HPDE6-E6E7 (cell line): Measurements from ENCODE around the gene ECE1.
"Not testable (repeated sequence)": the region's sequence is repeated elsewhere in the genome, so short reads cannot be mapped to it uniquely, and the experiment has no call there.

Source experiments
- DNase-seq: peaks from one replicate; pipeline ENCODE4 v3.0.0; 2011; ENCODE audit warnings: missing footprints; ENCODE audit errors: extremely low spot score

The ECE1 gene

DNA sequence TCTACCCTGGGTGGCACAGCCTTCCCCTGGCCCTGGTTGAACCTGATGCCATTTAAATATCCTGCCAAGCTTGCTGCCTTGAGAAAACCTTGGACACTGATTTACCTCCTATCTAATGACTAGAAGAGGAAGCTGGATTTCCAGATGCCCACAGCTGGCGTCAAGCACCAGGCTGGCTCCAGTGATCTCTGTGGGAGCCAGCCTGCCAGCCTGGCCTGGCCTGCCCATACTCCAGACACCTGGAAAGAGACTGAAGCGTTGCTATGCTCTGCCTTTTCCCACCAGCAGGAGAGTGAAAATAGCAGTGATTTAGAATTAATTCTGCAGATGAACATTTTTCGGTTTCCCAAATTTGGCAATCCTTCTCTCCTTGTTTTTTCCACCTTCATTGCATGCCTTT is 102.0 kb downstream of the ECE1 start:
- DNase-seq = no peak

DNA sequence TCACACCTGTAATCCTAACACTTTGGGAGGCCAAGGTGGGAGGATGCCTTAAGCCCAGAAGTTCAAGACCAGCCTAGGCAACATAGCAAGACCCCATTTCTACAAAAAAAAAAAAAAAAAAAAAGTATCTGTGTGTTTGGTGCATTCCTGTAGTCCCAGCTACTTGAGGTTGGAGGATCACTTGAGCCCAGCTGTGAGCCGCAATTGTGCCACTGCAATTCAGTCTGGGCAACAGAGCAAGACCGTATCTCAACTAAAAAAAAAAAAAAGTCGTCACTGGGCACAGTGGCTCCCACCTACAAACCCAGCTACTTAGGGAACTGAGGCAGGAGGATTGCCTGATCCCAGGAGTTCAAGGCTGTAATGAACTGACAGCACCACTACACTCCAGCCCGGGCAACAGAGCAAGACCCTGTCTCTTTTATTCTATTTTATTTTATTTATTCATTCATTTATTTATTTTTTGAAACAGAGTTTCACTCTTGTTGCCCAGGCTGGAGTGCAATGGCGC is 105.0 kb downstream of the ECE1 start:
- no peak for DNase-seq

DNA sequence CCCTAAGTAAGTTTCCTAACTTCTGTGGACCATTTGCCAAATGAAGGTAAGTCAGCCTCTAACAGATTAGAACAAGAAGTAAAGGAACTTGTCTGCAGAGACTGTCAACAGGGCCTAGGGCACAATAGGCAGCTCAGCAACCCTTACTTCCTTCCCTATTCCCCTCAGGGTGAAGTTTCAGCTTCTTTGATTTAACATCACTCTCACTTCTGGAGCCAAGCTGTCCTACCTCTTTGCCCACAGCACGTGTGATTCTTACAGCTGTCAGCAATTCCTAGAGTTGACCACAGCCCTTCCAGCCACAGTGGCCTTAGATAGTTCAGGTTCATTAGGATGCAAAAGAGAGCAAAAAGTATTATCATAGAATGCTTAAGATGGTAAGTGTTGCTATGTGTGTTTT is 106.0 kb downstream of the ECE1 start:
- DNase-seq = no peak

DNA sequence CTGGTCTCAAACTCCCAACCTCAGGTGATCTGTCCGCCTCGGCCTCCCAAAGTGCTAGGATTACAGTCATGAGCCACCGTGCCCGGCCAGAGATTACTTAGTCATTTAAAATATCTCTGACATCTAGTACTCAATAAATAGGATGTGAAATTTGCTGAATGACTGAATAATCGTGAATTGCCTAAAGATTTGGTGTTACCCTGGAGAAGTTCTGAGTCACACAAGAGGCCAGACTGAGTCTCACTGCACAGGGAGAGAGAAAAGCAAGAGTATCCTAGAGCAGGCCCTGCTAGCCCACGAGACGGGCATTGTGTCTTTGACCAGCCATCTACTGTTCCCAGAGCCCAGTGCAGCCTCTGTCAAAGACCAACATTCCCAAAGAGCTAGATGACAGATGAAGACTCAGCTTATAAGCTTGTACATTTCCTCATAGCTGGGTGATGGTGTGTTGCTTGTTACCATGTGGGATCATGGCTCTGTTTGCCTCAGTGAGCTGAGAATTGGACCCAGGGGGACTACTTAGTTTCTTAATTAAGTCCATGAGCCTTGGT is 108.0 kb downstream of the ECE1 start:
- DNase-seq = no peak

DNA sequence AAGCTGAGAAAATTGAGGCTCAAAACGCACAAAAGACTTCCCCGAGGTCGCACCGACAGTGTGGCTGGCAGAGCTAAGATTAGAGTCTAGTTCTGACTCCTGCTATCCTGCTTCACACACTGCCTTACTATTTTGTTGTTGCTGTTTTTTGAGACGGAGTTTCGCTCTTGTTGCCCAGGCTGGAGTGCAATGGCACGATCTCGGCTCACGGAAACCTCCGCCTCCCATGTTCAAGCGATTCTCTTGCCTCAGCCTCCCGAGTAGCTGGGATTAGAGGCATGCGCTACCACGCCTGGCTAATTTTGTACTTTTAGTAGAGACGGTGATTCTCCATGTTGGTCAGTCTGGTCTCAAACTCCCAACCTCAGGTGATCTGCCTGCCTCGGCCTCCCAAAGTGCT is 112.0 kb downstream of the ECE1 start:
- DNase-seq = not testable (repeated sequence)

DNA sequence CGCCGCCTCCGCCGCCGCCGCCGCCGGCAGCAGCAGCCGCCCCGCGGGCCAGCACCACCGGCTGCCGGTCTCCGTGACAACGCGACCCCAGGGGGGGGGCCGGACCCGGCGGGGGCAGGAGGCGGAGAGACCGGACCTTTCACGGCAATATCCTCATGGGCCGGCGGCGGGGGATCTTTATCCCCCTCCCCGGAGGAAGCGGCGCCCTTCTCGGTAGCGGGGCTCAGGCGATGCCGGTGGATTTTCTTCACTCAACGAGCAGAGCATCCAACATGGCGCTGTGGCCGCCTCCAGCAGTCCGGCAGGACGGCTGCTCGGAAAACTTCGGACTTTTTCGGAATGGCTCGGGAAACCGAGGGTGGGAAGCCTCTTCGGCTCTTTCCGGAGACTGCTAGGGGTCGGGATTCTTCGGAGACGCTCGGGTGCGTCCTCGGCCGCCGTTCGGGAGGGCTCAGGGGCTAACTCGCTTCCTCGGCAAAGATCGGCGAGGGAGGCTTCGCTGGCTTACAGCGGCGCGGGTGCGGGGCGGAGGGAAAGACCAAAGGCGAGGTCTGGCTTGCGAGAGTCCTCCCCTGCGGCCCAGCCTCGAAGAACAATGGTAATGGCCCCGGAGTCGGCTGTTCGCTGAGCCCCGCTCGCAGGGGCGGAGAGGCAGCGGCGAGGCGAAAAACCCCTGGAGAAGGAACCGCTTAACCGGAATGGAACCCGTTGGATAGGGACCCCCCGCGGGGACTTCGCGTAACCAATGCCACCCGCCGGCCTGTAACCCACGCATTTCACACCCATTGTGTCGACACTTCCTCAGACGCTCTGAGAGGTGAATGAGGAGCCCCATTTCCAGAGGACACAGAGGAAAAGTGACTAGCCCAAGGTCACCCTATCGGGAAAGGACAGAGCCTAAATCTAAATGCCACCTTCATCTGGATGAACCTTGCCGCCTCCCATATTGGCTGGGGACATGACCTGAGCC is 113.4 kb downstream of the ECE1 start, which contains the start of gene EIF4G3:
TSS of gene EIF4G3 (minus strand) at position 312 of the 970 bp plus-strand sequence. CDS start 174,155 bp downstream, outside the sequence.
- DNase-seq = peak; percentile 92

DNA sequence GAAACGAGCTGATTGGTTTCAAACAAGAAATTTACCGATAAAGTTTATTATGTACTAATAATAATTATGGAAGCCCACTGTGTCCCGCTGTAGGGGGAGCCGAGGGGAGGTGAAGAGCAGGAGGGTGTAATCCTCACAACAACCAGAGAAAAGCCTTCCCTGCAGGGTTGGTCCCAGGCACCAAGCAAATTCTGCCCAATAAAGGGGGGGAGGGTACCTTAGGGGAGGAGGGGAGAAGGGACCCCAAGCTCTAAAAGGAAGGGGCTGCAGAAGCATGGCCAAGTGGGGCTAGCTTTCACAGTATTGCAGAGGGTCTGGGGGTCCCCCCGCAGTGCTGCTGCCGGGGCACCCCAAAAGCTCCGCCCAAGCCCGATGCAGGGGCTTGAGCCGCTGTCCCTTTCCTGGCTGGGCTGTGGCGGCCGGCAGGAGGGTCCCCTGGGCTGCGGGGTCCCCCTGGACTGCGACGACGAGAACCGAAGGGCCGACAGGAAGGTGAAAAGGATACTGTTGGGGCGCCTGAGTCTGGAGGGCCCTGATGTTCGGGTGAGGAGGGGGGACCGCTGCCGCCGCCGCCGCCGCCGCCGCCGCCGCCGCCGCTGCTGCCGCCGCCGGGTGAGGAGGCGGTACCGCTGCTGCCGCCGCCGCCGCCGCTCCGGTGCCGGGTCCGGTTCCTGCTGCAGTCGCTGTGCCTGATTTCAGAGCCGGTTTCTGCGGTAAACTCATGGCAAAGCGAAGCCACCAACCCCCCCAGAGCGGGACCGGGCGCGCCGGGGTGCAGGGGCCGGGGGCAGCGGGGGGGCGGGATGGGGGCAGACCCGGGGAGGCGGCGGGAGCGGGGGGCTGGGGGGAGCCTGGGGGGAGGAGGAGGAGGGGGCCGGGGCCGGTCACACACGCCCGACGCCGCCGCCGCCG is 114.3 kb downstream of the ECE1 start:
- DNase-seq = no peak

DNA sequence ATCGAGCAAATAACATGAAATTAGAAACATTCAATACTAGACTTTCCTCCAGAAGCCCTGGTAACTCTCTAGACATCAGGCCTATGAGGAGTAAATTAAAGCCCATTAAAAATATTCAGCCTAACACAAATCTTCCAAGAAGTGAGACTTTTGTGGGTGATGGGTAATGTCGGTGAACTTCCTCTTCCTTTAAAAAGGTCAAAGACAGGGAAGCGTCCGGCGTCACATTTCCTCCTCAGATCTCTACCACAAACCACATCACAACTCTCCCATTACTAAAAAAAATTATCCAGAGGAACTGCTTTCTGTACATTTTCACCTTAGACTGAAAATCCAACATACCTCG is 115.0 kb downstream of the ECE1 start:
- no peak for DNase-seq

DNA sequence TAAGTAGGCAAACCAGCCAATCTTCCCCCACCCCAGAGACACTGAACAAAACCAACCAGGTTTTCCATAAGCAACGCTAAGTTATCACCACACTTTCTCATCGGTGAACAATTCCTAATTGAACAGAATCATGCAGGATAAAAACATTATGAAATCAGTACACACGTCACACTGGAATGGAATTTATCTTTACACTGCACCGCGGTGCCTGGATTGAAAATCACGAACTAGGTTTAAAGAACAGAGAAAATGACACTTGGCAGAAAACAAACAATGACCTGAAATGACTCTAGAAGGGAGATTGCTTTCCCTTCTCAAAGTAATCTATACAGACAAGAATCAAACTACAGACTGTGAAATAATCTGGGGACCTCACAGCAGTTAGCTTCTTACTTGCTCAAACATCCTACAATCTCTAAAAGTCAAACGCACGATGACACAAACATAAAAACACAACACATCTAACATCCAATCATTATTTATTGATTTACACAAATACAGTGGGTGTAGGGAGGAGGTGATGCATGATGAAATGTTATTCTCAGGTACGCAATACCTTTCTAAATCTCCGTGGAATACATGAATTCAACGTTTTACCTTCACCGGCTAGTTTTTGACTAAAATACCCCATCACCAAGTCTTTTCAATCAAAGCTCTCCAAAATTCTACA is 115.5 kb downstream of the ECE1 start:
- no peak for DNase-seq

DNA sequence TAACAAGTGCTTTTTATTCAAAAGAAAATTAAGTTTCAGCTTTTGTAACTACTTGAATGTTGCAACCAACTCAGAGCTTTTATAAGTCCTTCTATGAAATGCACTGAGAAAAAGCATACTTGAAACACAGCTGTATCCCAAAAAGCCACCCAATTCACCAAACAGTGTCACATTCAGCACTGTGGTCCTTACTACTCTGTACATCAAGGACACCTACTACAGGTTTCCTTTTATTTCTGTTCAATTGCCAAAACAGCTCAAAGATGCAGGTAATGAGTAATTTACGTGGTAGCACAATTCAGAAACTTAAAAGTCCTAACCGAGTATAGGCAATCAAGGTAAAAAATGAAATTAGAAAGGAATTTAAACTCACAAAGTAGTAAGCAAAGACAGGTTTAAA is 116.0 kb downstream of the ECE1 start:
- no peak for DNase-seq

DNA sequence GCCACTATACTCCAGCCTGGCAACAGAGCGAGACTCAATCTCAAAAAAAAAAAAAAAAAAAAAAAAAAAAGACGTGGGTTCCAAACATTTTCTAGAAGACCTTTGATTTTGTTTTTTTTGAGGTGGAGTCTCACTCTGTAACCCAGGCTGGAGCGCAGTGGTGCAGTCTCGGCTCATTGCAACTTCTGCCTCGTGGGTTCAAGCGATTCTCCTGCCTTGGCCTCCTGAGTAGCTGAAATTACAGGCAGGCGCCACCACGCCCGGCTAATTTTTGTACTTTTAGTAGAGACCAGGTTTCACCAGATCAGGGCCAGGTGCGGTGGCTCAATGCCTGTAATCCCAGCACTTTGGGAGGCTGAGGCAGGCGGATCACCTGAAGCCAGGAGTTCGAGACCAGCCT is 117.2 kb downstream of the ECE1 start:
- not testable (repeated sequence) for DNase-seq

DNA sequence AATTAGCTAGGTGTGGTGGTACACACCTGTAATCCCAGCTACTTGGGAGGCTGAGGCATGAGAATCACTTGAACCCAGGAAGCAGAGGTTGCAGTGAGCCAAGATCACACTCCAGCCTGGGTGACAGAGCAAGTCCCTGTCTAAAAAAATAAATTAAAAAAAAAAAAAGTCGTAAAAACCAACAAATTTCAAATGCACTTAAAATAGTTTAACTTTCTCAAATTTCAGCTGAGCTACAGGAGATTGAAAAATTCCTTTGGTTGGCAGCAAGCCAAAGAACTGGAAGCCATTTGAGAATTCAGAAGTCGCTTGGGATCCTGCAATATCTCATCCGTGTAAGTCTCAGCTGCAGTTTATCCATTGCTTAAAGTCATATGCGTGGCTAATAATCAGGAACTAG is 119.4 kb downstream of the ECE1 start:
- DNase-seq = not testable (repeated sequence)

DNA sequence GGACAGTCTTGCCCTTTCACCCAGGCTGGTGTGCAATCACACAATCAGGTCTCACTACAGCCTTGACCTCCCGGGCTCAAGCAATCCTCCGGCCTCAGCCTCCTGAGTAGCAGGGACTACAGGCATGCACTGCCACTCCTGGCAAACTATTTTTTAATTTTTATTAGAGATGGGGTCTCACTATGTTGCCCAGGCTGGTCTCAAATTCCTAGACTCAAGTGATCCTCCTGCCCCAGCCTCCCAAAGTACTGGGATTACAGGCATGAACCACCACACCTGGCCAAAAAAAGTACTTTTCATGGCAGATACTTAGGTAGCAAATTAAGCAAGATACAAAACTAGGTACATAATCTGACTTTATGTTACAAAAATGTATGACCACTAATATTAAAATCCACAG is 121.8 kb downstream of the ECE1 start:
- no peak for DNase-seq
